GM21381 (cell line): Measurements from ENCODE around the gene INPP4B.

Source experiments
- ATAC-seq: cut with Tn5 transposase; IDR thresholded peaks from one replicate; pipeline ENCODE4 v1.9.1; 2021; ENCODE audit warnings: mild to moderate bottlenecking, moderate library complexity; ENCODE audit not compliant: unreplicated experiment

Gene INPP4B

GRCh38 chr4:142356118-142356759, 489.9 kb downstream of the INPP4B start:
- ATAC-seq: no peak

GRCh38 chr4:142355421-142355930, 490.6 kb downstream of the INPP4B start:
- no peak for ATAC-seq

DNA sequence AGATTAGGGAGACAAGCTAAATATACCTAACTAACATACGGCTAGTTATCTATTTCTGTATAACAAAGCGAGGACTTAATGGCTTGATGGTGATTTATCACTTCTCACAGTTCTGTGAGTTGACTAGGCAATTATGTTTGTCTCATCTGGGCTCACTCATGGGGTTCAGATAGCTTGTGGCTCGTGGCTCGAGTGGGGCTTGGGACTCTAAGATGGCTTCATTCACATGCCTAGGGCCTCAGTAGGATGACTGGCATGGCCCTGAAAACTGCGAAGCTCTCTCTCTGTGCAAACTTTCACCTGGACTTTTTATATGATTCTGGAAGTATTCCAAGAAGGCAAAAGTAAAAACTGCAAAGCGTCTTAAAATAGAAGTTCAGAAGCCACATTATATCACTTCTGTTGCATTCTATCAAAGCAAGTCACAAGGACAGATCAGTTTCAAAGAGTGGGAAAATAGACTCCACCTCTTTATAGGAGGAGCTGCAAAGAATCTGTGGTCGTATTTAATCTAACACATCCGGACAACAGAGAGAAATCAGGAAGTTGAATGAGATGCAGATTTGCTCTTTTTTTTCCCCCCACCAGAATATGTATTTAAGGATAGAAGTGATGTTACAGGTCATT, 491.2 kb downstream of the INPP4B start:
- ATAC-seq: no peak

- no peak for ATAC-seq
Observed at GRCh38 chr4:142354041-142354440, 492.1 kb downstream of the INPP4B start.

DNA sequence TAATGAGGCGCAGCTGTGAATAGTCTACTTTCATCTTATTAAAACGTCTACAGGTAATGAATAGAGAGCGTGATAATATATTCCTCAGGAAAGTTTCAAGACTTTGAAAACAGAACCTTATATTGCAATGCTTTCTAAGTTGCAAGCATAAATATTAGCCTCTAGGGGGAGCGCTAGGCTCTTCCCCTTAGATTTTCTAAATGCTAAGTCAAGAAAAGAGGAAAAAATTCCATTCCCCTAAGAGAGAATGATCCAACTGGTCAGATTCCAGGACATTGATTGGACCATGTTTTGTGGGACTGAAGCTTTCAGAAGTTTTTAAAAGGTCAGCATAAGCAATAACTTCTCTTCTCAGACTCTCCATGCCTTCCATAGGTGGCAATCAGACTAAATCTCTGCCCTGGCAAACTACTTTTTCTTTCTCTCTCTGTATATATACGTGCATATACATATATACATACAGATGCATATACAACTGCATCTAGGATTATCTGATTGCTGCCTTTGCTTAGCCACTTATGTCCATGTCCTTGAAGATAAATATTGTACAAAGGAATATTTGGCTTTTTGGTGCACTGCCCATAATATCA, 492.9 kb downstream of the INPP4B start:
- no peak for ATAC-seq

- ATAC-seq: no peak
Observed at GRCh38 chr4:142352712-142353111, 493.4 kb downstream of the INPP4B start.

DNA sequence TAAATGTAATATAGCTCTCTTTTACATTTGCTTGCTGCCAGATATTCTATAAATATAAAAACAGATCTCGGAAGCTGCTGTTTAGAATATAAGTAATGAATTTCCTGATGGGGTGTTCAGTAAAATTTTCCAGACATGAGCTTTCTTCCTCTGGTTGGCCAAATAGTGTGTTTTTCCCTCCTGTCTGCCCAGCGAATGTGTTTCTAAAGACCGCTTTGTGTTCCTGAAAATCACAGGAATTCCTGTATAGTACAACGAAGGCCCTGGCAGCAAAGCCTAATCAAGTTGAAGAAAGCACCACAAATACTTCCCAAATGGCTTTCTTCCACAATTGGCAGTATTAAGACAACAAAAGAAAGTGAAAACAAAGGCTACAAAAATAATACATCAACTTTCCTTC, 494.1 kb downstream of the INPP4B start:
- ATAC-seq: no peak

GRCh38 chr4:142350871-142351270, 495.2 kb downstream of the INPP4B start:
- no peak for ATAC-seq

- no peak for ATAC-seq
Observed at GRCh38 chr4:142348613-142349021, 497.5 kb downstream of the INPP4B start.

DNA sequence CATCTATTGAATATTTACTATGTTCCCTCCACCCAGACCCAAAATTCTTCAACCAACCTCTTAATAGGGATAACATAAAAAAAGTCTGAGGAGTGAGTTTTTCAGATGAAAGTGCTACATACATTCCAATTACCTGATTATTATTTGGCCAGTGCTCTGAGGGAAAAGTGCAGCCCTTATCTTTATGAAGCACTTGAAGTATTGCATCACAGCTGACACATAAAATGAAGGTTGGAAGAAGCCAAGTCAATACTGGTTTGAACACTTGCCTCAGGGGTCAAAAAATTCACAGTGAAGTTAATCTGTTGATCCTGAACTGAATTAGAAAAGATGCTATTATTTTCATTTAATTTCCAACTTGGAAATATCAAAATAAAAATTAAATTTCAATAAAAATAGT, 498.9 kb downstream of the INPP4B start:
- ATAC-seq: no peak

DNA sequence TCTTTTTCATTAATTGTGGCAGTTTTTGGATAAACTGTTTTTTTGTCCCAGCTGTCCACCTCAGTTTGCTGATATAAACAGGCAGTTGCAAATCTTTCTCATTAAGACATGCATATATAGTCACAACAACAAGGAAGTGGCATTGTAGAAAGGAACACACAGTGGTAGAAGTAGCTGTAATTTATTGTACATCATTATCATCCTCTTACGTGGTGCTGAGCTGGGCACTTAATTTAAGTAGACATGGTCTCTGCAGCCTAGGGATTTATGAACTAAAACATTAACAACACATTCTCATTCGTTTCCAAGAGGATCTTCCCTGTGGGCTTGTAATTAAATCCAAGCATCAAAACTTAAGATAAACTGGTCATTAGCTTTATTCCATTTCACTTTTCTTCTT, 500.2 kb downstream of the INPP4B start:
- ATAC-seq: no peak

DNA sequence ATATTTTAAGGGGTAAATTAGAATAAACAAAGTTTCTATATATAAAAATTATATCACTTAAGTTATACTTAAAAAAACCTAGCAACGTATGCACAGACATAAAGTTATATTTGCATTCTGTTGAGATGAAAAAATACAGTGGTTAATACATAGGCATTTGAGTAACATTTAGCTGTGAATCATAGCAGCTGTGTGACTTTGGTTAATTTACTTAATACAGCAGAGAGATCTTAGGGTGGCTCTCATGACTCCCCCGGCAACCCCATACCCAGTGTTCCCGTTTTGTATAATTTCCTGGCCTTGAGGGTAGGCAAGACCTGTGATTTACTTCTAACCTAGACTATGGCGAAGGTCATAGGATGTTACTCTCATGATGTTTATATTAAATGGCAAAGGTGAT, 504.8 kb downstream of the INPP4B start:
- ATAC-seq: no peak

DNA sequence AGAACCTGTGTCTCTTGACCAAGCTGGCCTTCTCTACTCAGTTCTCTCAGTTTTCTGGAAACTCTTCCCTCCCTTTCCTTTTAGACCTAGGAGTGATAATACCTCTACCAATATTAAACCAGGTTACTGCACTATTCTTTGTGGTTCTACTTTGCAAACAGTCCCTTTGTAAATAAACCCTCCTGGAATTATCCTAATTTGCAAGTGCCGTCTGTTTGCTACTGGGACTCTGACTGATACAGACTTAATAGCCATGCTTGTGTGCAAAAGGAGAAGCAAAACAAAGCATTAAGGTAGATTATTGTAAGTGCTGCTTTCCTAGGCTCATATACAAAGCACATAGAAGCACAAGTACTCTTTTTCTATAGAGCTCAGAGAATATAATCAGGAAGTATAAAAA, 507.0 kb downstream of the INPP4B start:
- no peak for ATAC-seq

DNA sequence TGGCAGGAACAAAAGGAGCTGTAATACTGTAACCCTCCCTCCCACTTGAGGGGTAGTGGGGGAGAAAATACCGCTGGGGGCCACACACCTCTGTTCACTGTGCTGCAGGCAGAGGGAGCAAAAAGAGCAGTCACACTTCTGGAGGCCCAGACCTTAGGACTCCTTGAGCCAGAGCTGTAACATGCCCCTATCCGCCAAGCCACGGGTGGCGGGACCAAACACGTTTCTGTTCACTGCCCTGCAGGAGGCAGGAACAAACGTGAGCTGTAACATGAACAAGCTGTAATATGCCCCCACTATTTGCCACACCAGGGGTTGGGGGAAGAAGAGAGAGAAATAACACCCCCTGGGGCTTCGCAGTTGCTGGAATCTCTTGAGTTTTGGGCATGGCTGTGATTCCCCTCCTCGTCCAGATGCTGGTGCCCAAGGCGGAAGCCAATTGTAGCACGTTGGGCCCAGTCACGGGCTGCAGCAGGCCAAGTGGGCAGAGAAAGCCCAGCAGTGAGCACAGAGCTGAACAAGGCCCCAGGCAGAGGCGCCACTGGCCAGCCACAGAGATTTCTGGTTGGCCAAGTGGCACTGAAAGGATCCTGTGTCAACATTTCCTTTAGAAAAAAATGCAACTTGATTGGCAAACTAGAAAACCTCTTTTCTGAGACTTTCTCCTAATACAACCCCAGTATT, 509.7 kb downstream of the INPP4B start:
- no peak for ATAC-seq

DNA sequence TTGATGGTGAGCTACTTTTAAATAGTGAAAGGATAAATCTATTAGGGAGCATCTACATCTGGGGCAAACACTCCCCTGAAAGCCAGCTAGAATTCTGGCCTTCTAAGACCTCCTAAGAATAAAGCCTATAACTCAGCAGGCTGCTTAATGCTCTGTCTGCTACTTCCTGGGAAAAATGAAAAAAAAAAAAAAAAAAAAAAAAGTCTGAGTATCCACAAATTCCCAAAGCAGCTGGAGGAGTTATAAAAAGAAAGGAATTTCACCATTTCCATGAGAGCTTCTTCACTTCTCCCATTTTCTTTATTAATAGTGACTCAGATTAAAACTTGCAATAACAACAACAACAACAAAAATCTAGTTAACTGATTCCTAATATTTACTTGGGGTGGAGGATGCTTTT, 511.2 kb downstream of the INPP4B start:
- ATAC-seq: no peak

DNA sequence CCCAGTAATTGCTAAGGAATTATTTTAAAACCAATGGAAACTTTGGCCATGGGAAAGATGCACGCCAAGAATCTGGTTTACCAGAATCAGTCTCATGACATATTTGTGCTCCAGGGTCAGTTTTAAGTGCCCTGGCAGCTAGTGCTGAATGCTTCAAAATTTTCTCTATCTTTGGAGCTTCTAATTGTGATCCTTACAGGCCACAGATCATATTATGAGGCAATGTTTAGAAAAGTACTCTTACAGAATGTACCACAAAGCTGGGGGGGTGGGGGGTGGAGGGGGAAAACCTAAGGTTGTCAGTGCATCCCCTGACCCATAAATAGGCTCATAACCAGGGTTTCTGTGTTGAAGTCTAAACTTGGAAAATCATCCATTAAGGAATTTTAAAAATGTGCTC, 514.5 kb downstream of the INPP4B start:
- ATAC-seq: no peak

GRCh38 chr4:142331132-142331531, 515.0 kb downstream of the INPP4B start:
- ATAC-seq: no peak

DNA sequence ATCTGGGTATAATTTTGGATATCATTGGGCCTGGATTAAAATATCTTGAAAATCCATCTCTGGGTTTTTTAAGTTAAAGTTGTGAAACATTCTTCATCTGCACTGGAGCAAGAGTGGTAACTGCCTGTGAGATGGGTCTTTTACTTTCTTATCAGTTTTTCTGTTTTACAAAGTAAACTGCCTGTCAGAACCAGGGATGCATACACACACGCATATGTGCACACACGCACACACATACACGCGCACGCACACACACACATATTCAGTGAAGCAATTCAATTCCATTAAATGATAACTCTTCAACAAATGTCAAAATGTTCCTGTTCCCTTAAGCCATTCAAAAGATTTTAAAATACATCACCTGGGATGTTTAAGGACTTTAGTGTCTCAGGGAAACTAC, 515.8 kb downstream of the INPP4B start:
- no peak for ATAC-seq

- no peak for ATAC-seq
Observed at GRCh38 chr4:142329313-142329712, 516.8 kb downstream of the INPP4B start.

- ATAC-seq: no peak
Observed at GRCh38 chr4:142326181-142326580, 519.9 kb downstream of the INPP4B start.

DNA sequence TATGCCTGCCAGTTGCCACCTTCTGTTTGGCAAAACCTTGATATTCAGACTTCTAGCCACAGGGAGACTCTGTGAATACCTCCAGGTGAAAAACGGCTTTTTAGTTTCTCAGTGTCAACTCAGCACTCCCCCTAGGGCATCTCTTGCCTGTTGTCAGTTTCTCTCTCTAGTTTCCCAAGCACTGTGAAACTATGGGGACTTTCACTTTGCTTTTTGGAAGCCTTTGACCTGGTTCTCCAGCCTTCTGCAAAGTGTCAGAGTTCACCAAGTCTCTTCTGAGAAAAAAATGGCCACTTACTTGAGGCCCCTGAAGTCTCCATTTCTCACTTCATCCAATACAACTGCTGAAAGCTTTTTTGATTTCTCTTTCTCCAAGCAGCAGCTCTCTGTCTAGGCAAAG, 521.5 kb downstream of the INPP4B start:
- no peak for ATAC-seq

DNA sequence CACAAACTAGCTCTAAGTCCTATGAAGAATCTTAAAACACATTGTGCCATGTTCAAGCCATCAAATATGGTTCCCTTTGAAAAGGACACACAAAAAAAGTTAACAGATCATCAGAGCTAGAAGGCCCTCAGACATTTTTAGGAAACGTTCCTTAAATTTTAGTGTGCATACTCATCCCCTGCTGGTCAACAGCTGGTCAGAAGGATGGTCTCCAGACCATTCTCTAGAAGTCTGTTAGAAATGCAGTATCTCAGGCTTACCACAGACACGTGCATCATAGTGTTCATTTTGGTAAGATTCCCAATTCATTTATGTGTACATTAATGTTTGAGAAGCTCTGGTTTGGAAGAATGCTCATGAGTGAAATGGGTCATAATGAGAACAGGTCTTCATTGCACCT, 523.1 kb downstream of the INPP4B start:
- no peak for ATAC-seq
